ENCODE measurements around the gene UGT1A6. TPM values are rescaled to one million over a fixed set of nuclear protein-coding genes. Genes with fewer than 3 reads are reported as not detected.

Gene UGT1A6
- total RNA-seq, 1 experiment from 2014 or later = 0.79 TPM

GRCh38 chr2:233791151-233791882 lies 98.6 kb downstream of the UGT1A6 start:
- ChIA-PET CTCF (interaction anchor here (0.6 kb wide), 1 partner anchor 184 kb away, joined by 4 read pairs; no protein-coding TSS in a partner anchor), POLR2A (no interaction called here)
- TF ChIP-seq CTCF (IDR thresholded peaks at IDR 0.05; ENCODE audit: unreplicated experiment) = no peak
- no peak overlapping the region for H3K4me3 Mint-ChIP-seq (ENCODE audit: unreplicated experiment)
- H3K36me3 Mint-ChIP-seq (ENCODE audit: insufficient read depth, unreplicated experiment) = no peaks in the 10 kb centered on the region
- no peak for DNase-seq (ENCODE audit: unreplicated experiment)
- H3K27ac Mint-ChIP-seq (ENCODE audit: low read depth, unreplicated experiment) = no peak overlapping the region
- intact Hi-C loops (cut with micrococcal nuclease) = no loop called here
- no TSS peak for BruUV-seq (replicated peaks)
- H3K9me3 Mint-ChIP-seq (ENCODE audit: unreplicated experiment) = peaks cover 6% of the 10 kb centered on the region
- H3K4me1 Mint-ChIP-seq (ENCODE audit: insufficient read depth, unreplicated experiment) = no peaks in the 10 kb centered on the region
- no peaks in the 10 kb centered on the region for H3K27me3 Mint-ChIP-seq (ENCODE audit: insufficient read depth, unreplicated experiment)

GRCh38 chr2:233791883-233792329 lies 99.2 kb downstream of the UGT1A6 start:
- Mint-ChIP-seq H3K27ac (ENCODE audit: low read depth, unreplicated experiment) (no peak overlapping the region), H3K9me3 (ENCODE audit: unreplicated experiment) (peaks cover 6% of the 10 kb centered on the region), H3K4me3 (ENCODE audit: unreplicated experiment) (no peak overlapping the region), H3K36me3 (ENCODE audit: insufficient read depth, unreplicated experiment) (no peaks in the 10 kb centered on the region), H3K27me3 (ENCODE audit: insufficient read depth, unreplicated experiment) (no peaks in the 10 kb centered on the region), H3K4me1 (ENCODE audit: insufficient read depth, unreplicated experiment) (no peaks in the 10 kb centered on the region)
- ChIA-PET CTCF (interaction anchor here (0.6 kb wide), 1 partner anchor 183 kb away, joined by 4 read pairs; no protein-coding TSS in a partner anchor), POLR2A (interaction anchor here (0.5 kb wide), 1 partner anchor 59 kb away, joined by 3 read pairs; no protein-coding TSS in a partner anchor)
- TF ChIP-seq CTCF (IDR thresholded peaks at IDR 0.05; ENCODE audit: unreplicated experiment) = no peak
- no TSS peak for BruUV-seq (replicated peaks)
- no peak for DNase-seq (ENCODE audit: unreplicated experiment)
- intact Hi-C loops (cut with micrococcal nuclease) = no loop called here

GRCh38 chr2:233792720-233793119 lies 100.0 kb downstream of the UGT1A6 start:
- DNase-seq (ENCODE audit: unreplicated experiment) = no peak
- POLR2A ChIA-PET = interaction anchor here (0.5 kb wide), 1 partner anchor 59 kb away, joined by 3 read pairs; no protein-coding TSS in a partner anchor
- H3K27ac Mint-ChIP-seq (ENCODE audit: low read depth, unreplicated experiment) = no peak overlapping the region
- H3K27me3 Mint-ChIP-seq (ENCODE audit: insufficient read depth, unreplicated experiment) = no peaks in the 10 kb centered on the region
- CTCF ChIA-PET = no interaction called here
- no peak for TF ChIP-seq CTCF (IDR thresholded peaks at IDR 0.05; ENCODE audit: unreplicated experiment)
- intact Hi-C loops (cut with micrococcal nuclease) = no loop called here
- H3K9me3 Mint-ChIP-seq (ENCODE audit: unreplicated experiment) = peaks cover 6% of the 10 kb centered on the region
- no peaks in the 10 kb centered on the region for H3K4me1 Mint-ChIP-seq (ENCODE audit: insufficient read depth, unreplicated experiment)
- no peak overlapping the region for H3K4me3 Mint-ChIP-seq (ENCODE audit: unreplicated experiment)
- BruUV-seq (replicated peaks) = no TSS peak
- H3K36me3 Mint-ChIP-seq (ENCODE audit: insufficient read depth, unreplicated experiment) = no peaks in the 10 kb centered on the region

GRCh38 chr2:233793465-233794127 lies 100.9 kb downstream of the UGT1A6 start:
- Mint-ChIP-seq H3K4me3 (ENCODE audit: unreplicated experiment) (no peak overlapping the region), H3K9me3 (ENCODE audit: unreplicated experiment) (peaks cover 6% of the 10 kb centered on the region), H3K27ac (ENCODE audit: low read depth, unreplicated experiment) (no peak overlapping the region), H3K36me3 (ENCODE audit: insufficient read depth, unreplicated experiment) (no peaks in the 10 kb centered on the region), H3K27me3 (ENCODE audit: insufficient read depth, unreplicated experiment) (peaks cover 7% of the 10 kb centered on the region), H3K4me1 (ENCODE audit: insufficient read depth, unreplicated experiment) (no peaks in the 10 kb centered on the region)
- TF ChIP-seq CTCF (IDR thresholded peaks at IDR 0.05; ENCODE audit: unreplicated experiment) = no peak
- ChIA-PET CTCF (no interaction called here), POLR2A (no interaction called here)
- intact Hi-C loops (cut with micrococcal nuclease) = no loop called here
- DNase-seq (ENCODE audit: unreplicated experiment) = no peak
- no TSS peak for BruUV-seq (replicated peaks)
